Adrenal gland (tissue), 5 donors: ENCODE results near the gene GPT2.

ENCODE experiments used
- POLR2A ChIP-seq, 2 donors: fragments of 450-650 bp; IDR thresholded peaks; one replicate each; pipeline ENCODE4 v1.6.1; 2017; ENCODE audit warnings: antibody characterized with exemption in 2 of 2, mild to moderate bottlenecking in 2 of 2, moderate library complexity in 1 of 2
- TF ChIP-seq, protein P1 (sequence below), 6 experiments: fragments of 450-650 bp in 4 of 6; fragments of 200-600 bp in 2 of 6; sonication (generic) in 1 of 6; IDR thresholded peaks; 1 replicate in 5 of 6; 2 replicates in 1 of 6; pipeline versions ENCODE4 v1.5.1 to v1.8.0; 2016 to 2021; ENCODE audit warnings: antibody characterized with exemption in 6 of 6, mild to moderate bottlenecking in 2 of 6, moderate library complexity in 1 of 6
- donor health status: DM: no; HTN: no; CAD: no.

DNA sequence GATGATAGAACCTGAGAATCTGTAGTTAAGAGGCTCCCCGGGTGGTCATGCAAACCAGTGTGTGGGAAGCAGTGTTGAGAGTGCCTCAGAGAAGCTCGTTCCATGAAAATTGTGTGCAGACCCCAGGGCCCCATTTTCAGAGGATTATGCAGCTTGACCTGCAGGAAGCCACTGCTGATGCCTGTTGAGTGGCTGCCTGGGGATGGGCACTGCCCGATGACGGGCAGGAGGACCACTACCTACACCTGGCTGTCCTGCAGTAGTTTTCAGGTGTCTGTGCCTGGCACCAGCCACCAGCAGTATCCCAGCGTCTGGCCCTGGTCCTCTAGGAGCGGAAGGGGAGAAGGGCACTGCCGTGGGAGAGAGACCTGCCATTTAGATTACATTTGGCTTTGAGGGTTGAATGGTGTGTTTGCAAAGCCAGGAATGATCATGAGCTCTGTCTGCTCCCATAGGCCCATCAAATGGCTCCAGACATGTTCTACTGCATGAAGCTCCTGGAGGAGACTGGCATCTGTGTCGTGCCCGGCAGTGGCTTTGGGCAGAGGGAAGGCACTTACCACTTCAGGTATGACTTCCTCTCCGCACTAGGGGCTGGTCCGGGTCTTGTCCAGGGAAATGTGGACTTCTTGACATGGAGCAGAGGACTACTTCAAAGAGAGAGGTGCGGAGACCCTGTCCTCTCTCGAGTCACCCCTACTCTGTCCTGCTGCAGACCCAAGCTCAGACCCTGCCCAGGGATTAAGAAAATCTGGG, 42.5 kb downstream of the GPT2 start:
- TF ChIP-seq, protein P1, sequence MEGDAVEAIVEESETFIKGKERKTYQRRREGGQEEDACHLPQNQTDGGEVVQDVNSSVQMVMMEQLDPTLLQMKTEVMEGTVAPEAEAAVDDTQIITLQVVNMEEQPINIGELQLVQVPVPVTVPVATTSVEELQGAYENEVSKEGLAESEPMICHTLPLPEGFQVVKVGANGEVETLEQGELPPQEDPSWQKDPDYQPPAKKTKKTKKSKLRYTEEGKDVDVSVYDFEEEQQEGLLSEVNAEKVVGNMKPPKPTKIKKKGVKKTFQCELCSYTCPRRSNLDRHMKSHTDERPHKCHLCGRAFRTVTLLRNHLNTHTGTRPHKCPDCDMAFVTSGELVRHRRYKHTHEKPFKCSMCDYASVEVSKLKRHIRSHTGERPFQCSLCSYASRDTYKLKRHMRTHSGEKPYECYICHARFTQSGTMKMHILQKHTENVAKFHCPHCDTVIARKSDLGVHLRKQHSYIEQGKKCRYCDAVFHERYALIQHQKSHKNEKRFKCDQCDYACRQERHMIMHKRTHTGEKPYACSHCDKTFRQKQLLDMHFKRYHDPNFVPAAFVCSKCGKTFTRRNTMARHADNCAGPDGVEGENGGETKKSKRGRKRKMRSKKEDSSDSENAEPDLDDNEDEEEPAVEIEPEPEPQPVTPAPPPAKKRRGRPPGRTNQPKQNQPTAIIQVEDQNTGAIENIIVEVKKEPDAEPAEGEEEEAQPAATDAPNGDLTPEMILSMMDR (IDR thresholded peaks at IDR 0.05) = no peak
- no peak for TF ChIP-seq POLR2A (IDR thresholded peaks at IDR 0.05)
